Skin epidermis (tissue), 12 donors: Measurements from ENCODE around the gene NUMA1.
A peak's percentile ranks its signal among the peaks of the same experiment; 100 is the strongest.

ENCODE experiments used
- H3K27ac ChIP-seq, 21 experiments: fragments of 200-600 bp; sonication (generic) in 11 of 21; one replicate each; pipeline ENCODE4 v1.5.0; 2020; ENCODE audit warnings: mild to moderate bottlenecking in 3 of 21, inconsistent platforms in 2 of 21, moderate library complexity in 2 of 21
- H3K4me3 ChIP-seq, 7 experiments: fragments of 200-600 bp; sonication (generic) in 2 of 7; one replicate each; pipeline ENCODE4 v1.5.0; 2020; ENCODE audit warnings: inconsistent platforms in 2 of 7, mild to moderate bottlenecking in 2 of 7, moderate library complexity in 1 of 7

NUMA1 gene, protein sequence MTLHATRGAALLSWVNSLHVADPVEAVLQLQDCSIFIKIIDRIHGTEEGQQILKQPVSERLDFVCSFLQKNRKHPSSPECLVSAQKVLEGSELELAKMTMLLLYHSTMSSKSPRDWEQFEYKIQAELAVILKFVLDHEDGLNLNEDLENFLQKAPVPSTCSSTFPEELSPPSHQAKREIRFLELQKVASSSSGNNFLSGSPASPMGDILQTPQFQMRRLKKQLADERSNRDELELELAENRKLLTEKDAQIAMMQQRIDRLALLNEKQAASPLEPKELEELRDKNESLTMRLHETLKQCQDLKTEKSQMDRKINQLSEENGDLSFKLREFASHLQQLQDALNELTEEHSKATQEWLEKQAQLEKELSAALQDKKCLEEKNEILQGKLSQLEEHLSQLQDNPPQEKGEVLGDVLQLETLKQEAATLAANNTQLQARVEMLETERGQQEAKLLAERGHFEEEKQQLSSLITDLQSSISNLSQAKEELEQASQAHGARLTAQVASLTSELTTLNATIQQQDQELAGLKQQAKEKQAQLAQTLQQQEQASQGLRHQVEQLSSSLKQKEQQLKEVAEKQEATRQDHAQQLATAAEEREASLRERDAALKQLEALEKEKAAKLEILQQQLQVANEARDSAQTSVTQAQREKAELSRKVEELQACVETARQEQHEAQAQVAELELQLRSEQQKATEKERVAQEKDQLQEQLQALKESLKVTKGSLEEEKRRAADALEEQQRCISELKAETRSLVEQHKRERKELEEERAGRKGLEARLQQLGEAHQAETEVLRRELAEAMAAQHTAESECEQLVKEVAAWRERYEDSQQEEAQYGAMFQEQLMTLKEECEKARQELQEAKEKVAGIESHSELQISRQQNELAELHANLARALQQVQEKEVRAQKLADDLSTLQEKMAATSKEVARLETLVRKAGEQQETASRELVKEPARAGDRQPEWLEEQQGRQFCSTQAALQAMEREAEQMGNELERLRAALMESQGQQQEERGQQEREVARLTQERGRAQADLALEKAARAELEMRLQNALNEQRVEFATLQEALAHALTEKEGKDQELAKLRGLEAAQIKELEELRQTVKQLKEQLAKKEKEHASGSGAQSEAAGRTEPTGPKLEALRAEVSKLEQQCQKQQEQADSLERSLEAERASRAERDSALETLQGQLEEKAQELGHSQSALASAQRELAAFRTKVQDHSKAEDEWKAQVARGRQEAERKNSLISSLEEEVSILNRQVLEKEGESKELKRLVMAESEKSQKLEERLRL (N-terminal part only)

DNA sequence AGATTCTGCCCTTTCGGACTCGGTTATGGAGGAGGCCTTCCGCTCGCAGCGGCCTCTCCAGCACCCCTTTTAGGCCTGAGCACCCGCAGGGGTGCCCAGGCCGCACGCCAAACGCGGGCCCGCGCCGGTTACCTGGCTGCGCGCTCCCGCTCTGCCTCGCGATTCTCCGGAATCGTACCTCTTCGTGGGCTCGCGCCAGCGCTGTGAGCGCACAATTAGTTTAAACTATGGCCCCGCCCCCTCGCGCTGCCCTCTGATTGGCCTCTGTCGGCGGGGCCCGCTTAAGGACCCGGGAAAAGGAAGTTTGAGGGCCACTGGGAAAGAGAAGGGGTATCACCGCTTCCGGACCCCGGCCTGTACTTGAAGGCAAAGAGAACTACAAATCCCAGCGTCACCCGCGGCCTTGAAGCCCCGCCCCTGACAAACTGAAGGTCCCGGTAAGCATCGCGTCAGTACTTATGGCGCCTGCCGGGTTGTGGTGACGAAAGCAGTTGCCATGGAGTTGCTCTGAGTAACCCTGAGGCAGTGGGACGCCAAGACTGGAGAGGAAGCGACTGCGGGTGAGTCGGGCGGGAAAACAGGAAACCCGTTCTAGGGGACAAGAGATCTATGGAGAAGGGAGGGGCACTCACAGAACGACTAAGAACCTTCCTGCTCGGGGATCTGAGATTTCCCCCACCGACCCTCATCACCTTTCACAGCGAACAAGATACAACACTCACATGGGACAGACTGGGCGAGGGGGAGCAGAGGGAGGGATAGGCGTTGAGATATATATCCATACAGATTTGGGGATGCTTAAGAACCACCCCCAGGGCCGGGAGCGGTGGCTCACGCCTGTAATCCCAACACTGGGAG is at the start of gene NUMA1, which contains the start of gene LRRC51:
Gene NUMA1 (minus strand): TSS at position 217 of the 858 bp plus-strand sequence. CDS start 44,599 bp downstream, outside the sequence.
Gene LRRC51 (plus strand): TSS at position 525 of the 858 bp plus-strand sequence. CDS start 8,234 bp downstream, outside the sequence.
- H3K27ac ChIP-seq, result peak within 1 kb of the TSS in 20 of 21 experiments; percentile 67 to 93 (median 89)
- H3K4me3 ChIP-seq, result peak within 1 kb of the TSS; percentile 44 to 77 (median 71)

DNA sequence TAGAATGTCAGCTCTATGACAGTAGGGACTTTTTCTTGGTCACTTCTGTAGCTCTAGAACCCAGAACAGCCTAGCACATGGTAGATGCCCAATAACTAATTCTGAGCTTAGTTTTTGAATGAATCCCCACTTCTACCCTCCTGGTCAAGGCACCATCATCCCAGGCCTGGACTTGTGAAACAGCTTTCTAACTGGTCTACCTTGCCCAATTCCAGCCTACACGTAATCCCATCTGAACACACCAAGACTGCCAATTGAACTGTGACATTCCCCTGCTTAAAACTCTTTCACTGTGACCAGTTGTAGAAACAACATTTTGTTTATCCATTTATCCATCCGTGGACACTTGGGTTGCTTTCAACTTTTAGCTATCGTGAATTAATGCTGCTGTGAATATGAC is 49.0 kb upstream of the NUMA1 start:
- Histone ChIP-seq H3K4me3 (no peak overlapping the region), H3K27ac (no peak overlapping the region)

DNA sequence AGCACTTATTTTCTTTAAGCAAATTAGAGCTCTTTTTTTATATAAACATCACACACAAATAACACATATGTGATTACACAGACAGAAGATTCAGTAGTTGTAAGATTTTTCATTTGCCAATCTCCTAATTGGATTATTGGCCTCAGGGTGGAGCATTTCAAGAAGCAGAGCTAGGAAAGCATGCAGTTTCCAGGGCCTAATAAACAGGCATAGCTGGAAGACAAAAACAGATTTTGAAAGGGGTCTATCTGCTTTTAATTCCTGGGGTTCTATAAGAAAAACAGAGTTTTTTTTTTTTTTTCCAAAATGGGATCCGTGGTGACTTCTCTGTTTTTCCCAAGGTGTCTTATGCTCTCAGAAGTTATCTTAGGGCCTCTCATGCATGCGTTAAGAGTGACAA is 47.6 kb upstream of the NUMA1 start:
- H3K4me3 ChIP-seq, result no peak overlapping the region
- H3K27ac ChIP-seq, result no peak overlapping the region

DNA sequence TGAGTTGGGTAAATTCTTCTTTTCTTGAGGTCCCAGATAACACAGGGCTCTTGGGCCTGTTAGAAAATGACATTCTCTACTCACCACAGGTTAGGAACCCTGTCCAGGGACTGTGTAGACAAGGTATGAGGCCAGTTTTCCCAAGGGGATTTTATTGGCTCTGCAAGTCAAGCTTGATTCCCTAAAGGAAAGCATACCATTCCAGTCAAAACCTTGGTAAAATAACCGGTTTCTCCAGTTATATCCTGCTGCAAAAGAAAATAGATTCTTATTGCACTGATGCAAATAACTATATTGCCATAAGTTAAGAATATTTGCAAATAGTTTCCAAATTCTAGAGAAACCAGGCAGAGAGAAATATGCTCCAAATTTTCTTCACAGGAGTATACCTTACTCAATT is 45.6 kb upstream of the NUMA1 start:
- Histone ChIP-seq H3K4me3 (no peak overlapping the region), H3K27ac (no peak overlapping the region)

GRCh38 chr11:72124046-72124445 is 43.7 kb upstream of the NUMA1 start:
- H3K27ac ChIP-seq, result no peak overlapping the region
- no peak overlapping the region for H3K4me3 ChIP-seq

DNA sequence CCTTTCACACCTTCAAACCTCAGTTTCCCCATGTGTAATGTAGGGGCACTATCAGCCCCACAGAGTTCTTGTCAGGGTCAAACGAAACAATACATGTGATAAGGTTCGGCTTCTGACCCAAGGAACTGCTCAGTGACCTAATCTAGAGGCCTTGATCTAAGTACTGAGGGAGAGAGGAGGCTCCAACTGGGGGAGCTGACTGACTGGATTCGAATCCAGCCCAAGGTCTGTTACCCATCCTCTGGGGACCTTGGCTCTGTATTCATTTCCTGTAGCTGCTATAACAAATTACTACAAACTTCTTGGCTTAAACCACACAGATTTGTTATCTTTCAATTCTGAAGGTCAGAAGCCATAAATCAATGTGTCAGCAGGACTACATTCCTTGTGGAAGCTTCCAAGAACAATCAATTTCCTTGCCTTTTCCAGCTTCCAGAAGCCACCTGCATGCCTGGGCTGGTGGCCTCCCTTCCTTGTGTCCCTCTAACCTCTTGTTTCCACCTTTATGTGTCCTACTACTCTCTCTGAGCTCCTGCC is 42.8 kb upstream of the NUMA1 start:
- no peak overlapping the region for H3K27ac ChIP-seq

GRCh38 chr11:72122607-72123006 is 42.3 kb upstream of the NUMA1 start:
- Histone ChIP-seq H3K4me3 (no peak overlapping the region), H3K27ac (no peak overlapping the region)

More for the DNA sequence above, 42.8 kb upstream of the NUMA1 start:
- no peak overlapping the region for H3K4me3 ChIP-seq

- H3K4me3 ChIP-seq, result no peak overlapping the region
- H3K27ac ChIP-seq, result no peak overlapping the region
Observed at GRCh38 chr11:72120930-72121329, 40.6 kb upstream of the NUMA1 start.

GRCh38 chr11:72119198-72119597 is 38.9 kb upstream of the NUMA1 start:
- H3K27ac ChIP-seq, result peak overlapping the region in 1 of 21 experiments; percentile 34
- no peak overlapping the region for H3K4me3 ChIP-seq

GRCh38 chr11:72116019-72116755 is 35.8 kb upstream of the NUMA1 start:
- H3K4me3 ChIP-seq, result no peak overlapping the region

DNA sequence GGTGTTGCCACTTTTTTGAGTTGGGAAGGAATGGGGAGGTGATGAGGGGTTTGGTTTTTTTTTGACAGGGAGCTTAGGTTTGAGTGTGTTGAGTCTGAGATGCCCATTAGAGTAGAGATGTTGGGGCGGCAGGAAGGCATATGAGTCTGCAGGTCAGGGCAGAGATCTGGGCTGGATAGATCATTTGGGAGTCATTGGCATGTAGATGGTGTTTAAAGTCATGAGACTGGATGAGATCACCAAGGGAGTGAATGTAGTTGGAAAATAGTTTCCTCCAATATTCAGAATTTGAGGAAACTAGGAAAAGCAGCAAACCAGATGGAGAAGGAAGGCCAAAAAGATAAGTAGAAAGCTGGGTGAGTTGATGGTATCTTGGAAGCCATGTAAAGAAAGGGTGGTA is 34.2 kb upstream of the NUMA1 start:
- Histone ChIP-seq H3K27ac (no peak overlapping the region), H3K4me3 (no peak overlapping the region)

More at GRCh38 chr11:72116019-72116755, 35.8 kb upstream of the NUMA1 start:
- no peak overlapping the region for H3K27ac ChIP-seq

GRCh38 chr11:72112978-72113808 is 32.9 kb upstream of the NUMA1 start:
- H3K4me3 ChIP-seq, result peak overlapping the region; percentile 36 to 58 (median 50)
- peak overlapping the region in 20 of 21 experiments; percentile 90 to 100 (median 98) for H3K27ac ChIP-seq

DNA sequence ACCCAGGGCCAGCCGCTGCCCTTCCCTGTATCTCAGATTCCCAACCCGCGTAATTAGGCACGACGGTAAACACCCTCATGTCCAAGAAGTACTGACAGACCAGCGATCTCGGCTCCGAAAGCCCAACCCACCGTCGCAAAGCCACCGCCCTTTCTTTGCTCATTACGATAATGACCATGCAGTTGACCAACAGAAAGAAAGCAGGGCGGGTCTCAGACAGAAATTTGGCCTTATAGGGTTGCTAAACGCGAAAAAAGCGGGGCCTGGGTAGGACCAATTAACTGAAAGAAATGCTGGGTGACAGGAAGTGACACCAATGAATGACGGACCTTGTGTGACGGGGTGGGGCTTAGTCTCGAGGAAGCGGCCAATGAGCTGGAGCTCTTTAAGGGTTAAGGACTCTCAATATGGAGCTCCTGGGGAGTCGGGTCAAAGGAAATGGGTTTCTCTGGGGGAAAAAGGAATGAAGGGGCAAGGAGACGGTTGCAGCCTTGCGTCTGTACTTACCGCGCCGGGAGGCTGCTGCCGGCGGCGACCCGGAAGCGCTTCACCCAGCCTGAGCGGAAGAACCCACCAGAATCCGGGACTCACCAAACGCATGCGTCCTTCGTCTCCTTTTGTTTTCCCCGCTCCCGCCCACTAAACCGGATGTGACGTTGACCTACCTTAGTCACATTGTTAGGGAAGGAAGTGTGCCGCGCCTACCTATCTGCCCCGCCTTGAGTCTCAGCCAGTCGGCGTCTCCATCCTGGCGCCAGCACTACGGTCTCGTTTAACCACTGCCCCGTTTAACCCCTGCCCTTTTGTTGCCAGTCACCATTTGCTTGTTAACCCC is 32.0 kb upstream of the NUMA1 start, which contains the start of gene ANAPC15:
Gene ANAPC15 (minus strand): TSS at position 553 of the 835 bp plus-strand sequence. CDS start 1,419 bp downstream, outside the sequence.
- H3K27ac ChIP-seq, result peak within 1 kb of the TSS; percentile 66 to 100 (median 98)
- H3K4me3 ChIP-seq, result peak within 1 kb of the TSS; percentile 36 to 58 (median 50)

- Histone ChIP-seq H3K27ac (peak overlapping the region; percentile 66 to 100 (median 98)), H3K4me3 (peak overlapping the region; percentile 36 to 58 (median 50))
Observed at GRCh38 chr11:72111300-72112142, 31.2 kb upstream of the NUMA1 start.

DNA sequence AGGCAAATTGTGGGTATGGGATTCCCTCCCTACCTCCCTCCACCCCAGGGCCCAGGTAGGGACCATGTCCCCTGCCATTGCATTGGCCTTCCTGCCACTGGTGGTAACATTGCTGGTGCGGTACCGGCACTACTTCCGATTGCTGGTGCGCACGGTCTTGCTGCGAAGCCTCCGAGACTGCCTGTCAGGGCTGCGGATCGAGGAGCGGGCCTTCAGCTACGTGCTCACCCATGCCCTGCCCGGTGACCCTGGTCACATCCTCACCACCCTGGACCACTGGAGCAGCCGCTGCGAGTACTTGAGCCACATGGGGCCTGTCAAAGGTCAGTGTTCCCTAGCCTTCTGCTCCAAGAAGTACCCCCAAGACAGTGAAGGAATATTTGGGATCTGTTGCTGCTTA is 25.5 kb upstream of the NUMA1 start, which contains the start of gene TOMT:
Gene TOMT (plus strand): TSS at position 37 of the 400 bp plus-strand sequence. CDS start 28 bp downstream, at position 65.
- Histone ChIP-seq H3K27ac (no peak within 1 kb of the TSS), H3K4me3 (no peak within 1 kb of the TSS)
